ENCODE data around the gene TXNRD3.

DNA sequence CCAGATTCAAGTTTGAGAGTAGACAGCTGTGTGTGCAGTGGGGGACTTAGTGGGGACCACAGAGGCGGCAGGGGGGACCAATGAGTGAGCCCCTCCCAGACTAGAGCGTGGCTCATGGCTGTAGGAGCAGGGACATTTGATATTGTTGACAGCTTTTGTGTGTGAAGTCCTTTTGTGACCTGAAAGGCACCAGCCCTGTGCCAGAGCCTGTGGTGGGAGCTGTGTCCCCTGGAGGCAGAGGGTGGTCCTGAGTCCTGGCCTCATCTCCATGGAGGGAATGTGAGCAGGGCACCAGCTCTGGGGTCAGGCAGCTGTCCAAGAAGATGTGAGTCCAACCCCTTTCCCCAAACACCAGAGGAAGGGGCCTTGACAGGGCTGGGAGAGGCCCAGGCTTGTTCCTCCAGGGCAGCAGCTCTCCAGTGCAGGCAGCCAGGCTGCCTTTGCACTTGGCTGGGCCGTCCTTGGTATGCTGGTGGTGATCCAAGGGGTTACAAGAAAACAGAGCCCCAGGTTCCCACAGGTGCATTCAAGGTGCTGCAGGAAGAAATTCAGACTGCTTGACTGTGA, 86.1 kb downstream of the TXNRD3 start:
- TF ChIP-seq, protein P1, sequence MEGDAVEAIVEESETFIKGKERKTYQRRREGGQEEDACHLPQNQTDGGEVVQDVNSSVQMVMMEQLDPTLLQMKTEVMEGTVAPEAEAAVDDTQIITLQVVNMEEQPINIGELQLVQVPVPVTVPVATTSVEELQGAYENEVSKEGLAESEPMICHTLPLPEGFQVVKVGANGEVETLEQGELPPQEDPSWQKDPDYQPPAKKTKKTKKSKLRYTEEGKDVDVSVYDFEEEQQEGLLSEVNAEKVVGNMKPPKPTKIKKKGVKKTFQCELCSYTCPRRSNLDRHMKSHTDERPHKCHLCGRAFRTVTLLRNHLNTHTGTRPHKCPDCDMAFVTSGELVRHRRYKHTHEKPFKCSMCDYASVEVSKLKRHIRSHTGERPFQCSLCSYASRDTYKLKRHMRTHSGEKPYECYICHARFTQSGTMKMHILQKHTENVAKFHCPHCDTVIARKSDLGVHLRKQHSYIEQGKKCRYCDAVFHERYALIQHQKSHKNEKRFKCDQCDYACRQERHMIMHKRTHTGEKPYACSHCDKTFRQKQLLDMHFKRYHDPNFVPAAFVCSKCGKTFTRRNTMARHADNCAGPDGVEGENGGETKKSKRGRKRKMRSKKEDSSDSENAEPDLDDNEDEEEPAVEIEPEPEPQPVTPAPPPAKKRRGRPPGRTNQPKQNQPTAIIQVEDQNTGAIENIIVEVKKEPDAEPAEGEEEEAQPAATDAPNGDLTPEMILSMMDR (conservative IDR thresholded peaks at IDR 0.05; ENCODE audit: low read length): no peak
- TF ChIP-seq EZH2phosphoT487 (IDR thresholded peaks at IDR 0.05; ENCODE audit: borderline replicate concordance): no peak
